ENCODE results near the gene SUCO.
"Not testable (repeated sequence)": the region's sequence is repeated elsewhere in the genome, so short reads cannot be mapped to it uniquely, and the experiment has no call there.

Gene SUCO

DNA sequence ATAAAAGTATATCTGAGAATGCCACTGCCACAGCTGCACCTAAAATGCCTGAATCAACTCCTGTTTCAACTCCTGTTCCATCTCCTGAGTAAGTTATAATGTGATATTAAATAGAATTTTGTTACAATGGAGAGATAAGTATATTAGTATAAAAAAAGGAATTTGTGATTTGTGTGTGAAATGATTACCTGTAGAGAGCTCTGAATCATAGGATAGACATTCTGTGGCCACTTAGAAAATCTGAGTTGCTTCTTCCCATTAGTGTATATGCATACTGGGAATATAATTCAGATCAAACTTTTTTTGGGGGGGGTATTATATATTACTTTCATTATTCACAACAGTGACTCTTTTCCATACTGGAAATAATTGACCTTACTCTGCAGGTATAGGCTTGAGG lies 52.9 kb downstream of the SUCO start:
- Histone ChIP-seq H3F3A (ENCODE audit: low read depth) (no peaks in the 10 kb centered on the region; the same call in 1 of the 2 replicates), H3K27me3 (ENCODE audit: insufficient read depth, low read length, poor library complexity, severe bottlenecking) (no peaks in the 10 kb centered on the region), H3K9me3 (ENCODE audit: insufficient read depth, low read depth, low read length) (no peaks in the 10 kb centered on the region), H3K79me2 (ENCODE audit: insufficient read depth, low read length) (no peaks in the 10 kb centered on the region), H3K4me1 (ENCODE audit: insufficient read depth, low read length, poor library complexity, severe bottlenecking) (no peaks in the 10 kb centered on the region), H3K9me2 (replicated peaks; ENCODE audit: low read depth, low read length) (no peaks in the 10 kb centered on the region), H3K4me2 (ENCODE audit: low read depth, low read length, poor library complexity, severe bottlenecking) (no peak overlapping the region), H2AFZ (ENCODE audit: low read length) (no peak overlapping the region), H3K4me3 (ENCODE audit: low read length, poor library complexity, severe bottlenecking) (no peak overlapping the region), H4K20me1 (ENCODE audit: insufficient read depth, low read length, poor library complexity, severe bottlenecking) (no peaks in the 10 kb centered on the region), H3K36me3 (ENCODE audit: insufficient read depth, low read length) (peaks cover 66% of the 10 kb centered on the region), H3K9ac (ENCODE audit: low read depth, low read length, poor library complexity, severe bottlenecking) (no peak overlapping the region)
- TF ChIP-seq CTCF (conservative IDR thresholded peaks at IDR 0.05; ENCODE audit: low read length) (no peak), EZH2phosphoT487 (IDR thresholded peaks at IDR 0.05; ENCODE audit: borderline replicate concordance) (no peak)

DNA sequence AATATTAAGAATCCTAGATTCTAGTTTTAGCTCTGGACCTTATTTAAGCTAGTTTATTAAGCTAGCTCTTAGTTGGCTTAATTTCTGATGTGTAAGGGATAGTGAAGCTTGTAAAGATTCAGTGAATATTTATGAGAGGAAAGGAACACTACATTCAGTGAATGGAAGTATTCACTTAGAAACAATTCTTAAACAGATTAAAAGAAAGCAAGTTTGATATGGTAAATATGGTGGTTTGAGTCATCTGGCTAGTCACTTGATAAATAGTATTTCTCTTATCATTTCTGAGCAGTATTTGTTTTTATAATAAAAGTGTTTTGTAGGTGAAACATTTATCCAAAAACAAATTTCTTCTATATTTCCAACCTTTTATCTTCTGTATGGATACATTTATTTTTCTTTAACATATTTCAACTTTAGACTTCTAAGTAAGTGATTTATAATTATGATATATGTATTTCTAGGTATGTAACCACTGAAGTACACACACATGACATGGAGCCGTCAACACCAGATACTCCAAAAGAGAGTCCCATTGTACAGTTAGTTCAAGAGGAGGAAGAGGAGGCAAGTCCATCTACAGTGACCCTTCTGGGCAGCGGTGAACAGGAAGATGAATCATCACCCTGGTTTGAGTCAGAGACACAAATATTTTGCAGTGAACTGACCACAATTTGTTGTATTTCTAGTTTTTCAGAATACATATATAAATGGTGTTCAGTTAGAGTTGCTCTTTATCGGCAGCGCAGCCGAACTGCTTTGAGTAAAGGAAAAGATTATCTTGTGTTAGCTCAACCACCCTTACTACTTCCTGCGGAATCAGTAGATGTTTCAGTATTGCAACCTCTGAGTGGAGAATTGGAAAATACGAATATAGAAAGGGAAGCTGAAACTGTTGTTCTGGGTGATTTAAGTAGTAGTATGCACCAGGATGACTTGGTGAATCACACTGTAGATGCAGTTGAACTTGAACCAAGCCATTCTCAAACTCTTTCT lies 55.6 kb downstream of the SUCO start:
- H3F3A ChIP-seq (ENCODE audit: low read depth) = no peaks in the 10 kb centered on the region
- H3K36me3 ChIP-seq (ENCODE audit: insufficient read depth, low read length) = peaks cover 66% of the 10 kb centered on the region
- H3K4me2 ChIP-seq (ENCODE audit: low read depth, low read length, poor library complexity, severe bottlenecking) = no peak overlapping the region

GRCh38 chr1:172589553-172589952 lies 56.6 kb downstream of the SUCO start:
- Histone ChIP-seq H2AFZ (ENCODE audit: low read length) (no peak overlapping the region), H3K27me3 (ENCODE audit: insufficient read depth, low read length, poor library complexity, severe bottlenecking) (no peaks in the 10 kb centered on the region), H3K9me3 (ENCODE audit: insufficient read depth, low read depth, low read length) (no peaks in the 10 kb centered on the region), H3K4me2 (ENCODE audit: low read depth, low read length, poor library complexity, severe bottlenecking) (no peak overlapping the region), H3K79me2 (ENCODE audit: insufficient read depth, low read length) (no peaks in the 10 kb centered on the region), H3K4me3 (ENCODE audit: low read length, poor library complexity, severe bottlenecking) (no peak overlapping the region), H3K9me2 (replicated peaks; ENCODE audit: low read depth, low read length) (no peaks in the 10 kb centered on the region), H4K20me1 (ENCODE audit: insufficient read depth, low read length, poor library complexity, severe bottlenecking) (no peaks in the 10 kb centered on the region), H3K4me1 (ENCODE audit: insufficient read depth, low read length, poor library complexity, severe bottlenecking) (no peaks in the 10 kb centered on the region), H3F3A (ENCODE audit: low read depth) (no peaks in the 10 kb centered on the region), H3K9ac (ENCODE audit: low read depth, low read length, poor library complexity, severe bottlenecking) (no peak overlapping the region), H3K36me3 (ENCODE audit: insufficient read depth, low read length) (peaks cover 62% of the 10 kb centered on the region)
- TF ChIP-seq EZH2phosphoT487 (IDR thresholded peaks at IDR 0.05; ENCODE audit: borderline replicate concordance) (no peak), CTCF (conservative IDR thresholded peaks at IDR 0.05; ENCODE audit: low read length) (no peak)

More for the DNA sequence above, 55.6 kb downstream of the SUCO start:
- H3K4me1 ChIP-seq (ENCODE audit: insufficient read depth, low read length, poor library complexity, severe bottlenecking) = no peaks in the 10 kb centered on the region
- H3K79me2 ChIP-seq (ENCODE audit: insufficient read depth, low read length) = no peaks in the 10 kb centered on the region
- no peaks in the 10 kb centered on the region for H3K9me2 ChIP-seq (replicated peaks; ENCODE audit: low read depth, low read length)
- no peaks in the 10 kb centered on the region for H3K27me3 ChIP-seq (ENCODE audit: insufficient read depth, low read length, poor library complexity, severe bottlenecking)
- TF ChIP-seq EZH2phosphoT487 (IDR thresholded peaks at IDR 0.05; ENCODE audit: borderline replicate concordance) = no peak
- no peak for TF ChIP-seq CTCF (conservative IDR thresholded peaks at IDR 0.05; ENCODE audit: low read length)
- H3K9ac ChIP-seq (ENCODE audit: low read depth, low read length, poor library complexity, severe bottlenecking) = no peak overlapping the region
- no peak overlapping the region for H3K4me3 ChIP-seq (ENCODE audit: low read length, poor library complexity, severe bottlenecking)
- H2AFZ ChIP-seq (ENCODE audit: low read length) = no peak overlapping the region
- H3K9me3 ChIP-seq (ENCODE audit: insufficient read depth, low read depth, low read length) = no peaks in the 10 kb centered on the region
- no peaks in the 10 kb centered on the region for H4K20me1 ChIP-seq (ENCODE audit: insufficient read depth, low read length, poor library complexity, severe bottlenecking)

DNA sequence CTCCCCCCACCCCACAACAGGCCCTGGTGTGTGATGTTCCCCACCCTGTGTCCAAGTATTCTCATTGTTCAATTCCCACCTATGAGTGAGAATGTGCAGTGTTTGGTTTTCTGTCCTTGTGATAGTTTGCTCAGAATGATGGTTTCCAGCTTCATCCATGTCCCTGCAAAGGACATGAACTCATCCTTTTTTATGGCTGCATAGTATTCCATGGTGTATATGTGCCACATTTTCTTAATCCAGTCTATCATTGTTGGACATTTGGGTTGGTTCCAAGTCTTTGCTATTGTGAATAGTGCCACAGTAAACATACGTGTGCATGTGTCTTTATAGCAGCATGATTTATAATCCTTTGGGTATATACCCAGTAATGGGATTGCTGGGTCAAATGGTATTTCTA lies 58.5 kb downstream of the SUCO start:
- H3K4me2 ChIP-seq (ENCODE audit: low read depth, low read length, poor library complexity, severe bottlenecking); H3K9me3 ChIP-seq (ENCODE audit: insufficient read depth, low read depth, low read length); H3K4me1 ChIP-seq (ENCODE audit: insufficient read depth, low read length, poor library complexity, severe bottlenecking); H3K4me3 ChIP-seq (ENCODE audit: low read length, poor library complexity, severe bottlenecking); H3K9me2 ChIP-seq (replicated peaks; ENCODE audit: low read depth, low read length); H4K20me1 ChIP-seq (ENCODE audit: insufficient read depth, low read length, poor library complexity, severe bottlenecking); H3F3A ChIP-seq (ENCODE audit: low read depth); H2AFZ ChIP-seq (ENCODE audit: low read length); H3K9ac ChIP-seq (ENCODE audit: low read depth, low read length, poor library complexity, severe bottlenecking); H3K27me3 ChIP-seq (ENCODE audit: insufficient read depth, low read length, poor library complexity, severe bottlenecking); H3K79me2 ChIP-seq (ENCODE audit: insufficient read depth, low read length): not testable (repeated sequence)
- H3K36me3 ChIP-seq (ENCODE audit: insufficient read depth, low read length) = peaks cover 56% of the 10 kb centered on the region

DNA sequence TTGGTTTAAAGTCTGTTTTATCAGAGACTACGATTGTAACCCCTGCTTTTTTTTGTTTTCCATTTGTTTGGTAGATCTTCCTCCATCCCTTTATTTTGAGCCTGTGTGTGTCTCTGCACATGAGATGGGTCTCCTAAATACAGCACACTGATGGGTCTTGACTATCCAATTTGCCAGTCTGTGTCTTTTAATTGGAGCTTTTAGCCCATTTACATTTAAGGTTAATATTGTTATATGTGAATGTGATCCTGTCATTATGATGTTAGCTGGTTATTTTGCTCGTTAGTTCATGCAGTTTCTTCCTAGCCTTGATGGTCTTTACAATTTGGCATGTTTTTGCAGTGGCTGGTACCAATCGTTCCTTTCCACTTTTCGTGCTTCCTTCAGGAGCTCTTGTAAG lies 62.1 kb downstream of the SUCO start:
- H3K4me3 ChIP-seq (ENCODE audit: low read length, poor library complexity, severe bottlenecking); H2AFZ ChIP-seq (ENCODE audit: low read length); H3K9me3 ChIP-seq (ENCODE audit: insufficient read depth, low read depth, low read length); H4K20me1 ChIP-seq (ENCODE audit: insufficient read depth, low read length, poor library complexity, severe bottlenecking); H3K4me1 ChIP-seq (ENCODE audit: insufficient read depth, low read length, poor library complexity, severe bottlenecking); H3F3A ChIP-seq (ENCODE audit: low read depth); H3K9me2 ChIP-seq (replicated peaks; ENCODE audit: low read depth, low read length); H3K4me2 ChIP-seq (ENCODE audit: low read depth, low read length, poor library complexity, severe bottlenecking); H3K9ac ChIP-seq (ENCODE audit: low read depth, low read length, poor library complexity, severe bottlenecking); H3K27me3 ChIP-seq (ENCODE audit: insufficient read depth, low read length, poor library complexity, severe bottlenecking): not testable (repeated sequence)
- 0 out of 2 replicates have a peak, but pooled peaks cover 15% of the 10 kb centered on the region for H3K79me2 ChIP-seq (ENCODE audit: insufficient read depth, low read length)
- H3K36me3 ChIP-seq (ENCODE audit: insufficient read depth, low read length) = peaks cover 61% of the 10 kb centered on the region
